RPMI8226 (cell line): Measurements from ENCODE around the gene HSD17B2.
"Not testable (repeated sequence)": the region's sequence is repeated elsewhere in the genome, so short reads cannot be mapped to it uniquely, and the experiment has no call there.

Experiments
- DNase-seq: peaks from one replicate; pipeline ENCODE4 v3.0.0-alpha.2; 2015

The HSD17B2 gene, protein sequence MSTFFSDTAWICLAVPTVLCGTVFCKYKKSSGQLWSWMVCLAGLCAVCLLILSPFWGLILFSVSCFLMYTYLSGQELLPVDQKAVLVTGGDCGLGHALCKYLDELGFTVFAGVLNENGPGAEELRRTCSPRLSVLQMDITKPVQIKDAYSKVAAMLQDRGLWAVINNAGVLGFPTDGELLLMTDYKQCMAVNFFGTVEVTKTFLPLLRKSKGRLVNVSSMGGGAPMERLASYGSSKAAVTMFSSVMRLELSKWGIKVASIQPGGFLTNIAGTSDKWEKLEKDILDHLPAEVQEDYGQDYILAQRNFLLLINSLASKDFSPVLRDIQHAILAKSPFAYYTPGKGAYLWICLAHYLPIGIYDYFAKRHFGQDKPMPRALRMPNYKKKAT

DNA sequence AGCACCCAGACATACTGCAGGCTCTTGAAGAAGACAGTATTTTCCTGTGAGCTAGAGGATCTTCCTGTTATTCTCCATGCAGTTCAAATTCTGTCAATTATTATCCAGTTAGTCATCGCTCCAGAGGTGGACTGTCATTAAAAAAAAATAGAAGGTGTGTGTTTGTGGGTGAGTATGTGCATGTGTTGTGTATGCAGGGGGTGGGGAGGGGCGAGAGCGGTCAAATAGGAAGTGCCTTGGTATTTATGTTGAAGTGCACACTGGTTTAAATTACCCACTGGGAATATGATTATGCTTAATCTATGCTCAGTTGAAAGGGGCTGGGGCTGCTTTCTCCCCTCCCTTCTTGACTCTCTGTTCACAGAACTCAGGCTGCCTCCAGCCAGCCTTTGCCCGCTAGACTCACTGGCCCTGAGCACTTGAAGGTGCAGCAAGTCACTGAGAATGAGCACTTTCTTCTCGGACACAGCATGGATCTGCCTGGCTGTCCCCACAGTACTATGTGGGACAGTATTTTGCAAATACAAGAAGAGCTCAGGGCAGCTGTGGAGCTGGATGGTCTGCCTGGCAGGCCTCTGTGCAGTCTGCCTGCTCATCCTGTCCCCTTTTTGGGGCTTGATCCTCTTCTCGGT is at the start of gene HSD17B2:
Gene HSD17B2 (plus strand): TSS at position 273 of the 632 bp plus-strand sequence. CDS start 172 bp downstream, at position 445.
- DNase-seq: no peak

DNA sequence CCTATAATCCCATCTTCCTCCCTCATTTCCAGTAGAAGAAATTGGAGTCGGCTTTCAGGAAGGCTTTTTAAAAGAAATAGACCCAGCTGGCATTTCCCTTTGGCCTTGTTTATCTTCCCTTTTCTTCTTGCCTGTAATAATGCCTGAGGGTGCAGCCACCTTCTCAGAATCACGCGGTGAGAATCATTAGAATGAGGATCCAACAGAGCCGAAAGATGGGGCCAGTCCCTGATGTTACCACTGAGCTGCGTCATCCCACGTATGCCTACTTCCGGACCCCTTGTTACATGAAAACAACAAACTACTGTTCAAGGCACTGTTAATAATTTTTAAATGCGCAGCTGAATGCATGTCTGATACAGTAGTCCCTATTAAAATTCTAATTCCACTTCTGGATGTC is 47.9 kb upstream of the HSD17B2 start:
- no peak for DNase-seq

DNA sequence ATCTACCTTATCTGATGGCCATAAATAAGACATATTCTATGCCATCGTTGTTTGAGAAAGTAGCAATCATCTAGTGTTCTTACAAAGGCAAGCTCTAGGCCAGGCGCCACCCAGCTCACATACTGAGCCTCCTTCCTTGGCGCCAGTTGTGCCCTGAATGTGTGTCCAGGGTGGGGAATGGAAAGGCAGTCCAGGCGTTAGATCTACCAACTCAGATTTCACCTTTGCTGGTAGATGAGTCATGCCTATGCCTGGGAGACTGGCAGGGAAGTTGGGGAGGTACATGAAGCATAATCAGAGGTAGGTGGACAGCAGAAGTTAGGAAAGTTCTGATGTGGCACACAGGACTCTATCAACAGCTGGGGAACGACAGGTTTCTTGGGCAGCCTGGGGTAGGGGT is 47.3 kb upstream of the HSD17B2 start:
- DNase-seq: no peak

- DNase-seq: no peak
These were observed 42.2 kb upstream of the HSD17B2 start for GRCh38 chr16:81992859-81993258.

- peak; percentile 9 for DNase-seq
These were observed 40.6 kb upstream of the HSD17B2 start for GRCh38 chr16:81994485-81994884.

- DNase-seq: no peak
These were observed 39.4 kb upstream of the HSD17B2 start for GRCh38 chr16:81995651-81996050.

DNA sequence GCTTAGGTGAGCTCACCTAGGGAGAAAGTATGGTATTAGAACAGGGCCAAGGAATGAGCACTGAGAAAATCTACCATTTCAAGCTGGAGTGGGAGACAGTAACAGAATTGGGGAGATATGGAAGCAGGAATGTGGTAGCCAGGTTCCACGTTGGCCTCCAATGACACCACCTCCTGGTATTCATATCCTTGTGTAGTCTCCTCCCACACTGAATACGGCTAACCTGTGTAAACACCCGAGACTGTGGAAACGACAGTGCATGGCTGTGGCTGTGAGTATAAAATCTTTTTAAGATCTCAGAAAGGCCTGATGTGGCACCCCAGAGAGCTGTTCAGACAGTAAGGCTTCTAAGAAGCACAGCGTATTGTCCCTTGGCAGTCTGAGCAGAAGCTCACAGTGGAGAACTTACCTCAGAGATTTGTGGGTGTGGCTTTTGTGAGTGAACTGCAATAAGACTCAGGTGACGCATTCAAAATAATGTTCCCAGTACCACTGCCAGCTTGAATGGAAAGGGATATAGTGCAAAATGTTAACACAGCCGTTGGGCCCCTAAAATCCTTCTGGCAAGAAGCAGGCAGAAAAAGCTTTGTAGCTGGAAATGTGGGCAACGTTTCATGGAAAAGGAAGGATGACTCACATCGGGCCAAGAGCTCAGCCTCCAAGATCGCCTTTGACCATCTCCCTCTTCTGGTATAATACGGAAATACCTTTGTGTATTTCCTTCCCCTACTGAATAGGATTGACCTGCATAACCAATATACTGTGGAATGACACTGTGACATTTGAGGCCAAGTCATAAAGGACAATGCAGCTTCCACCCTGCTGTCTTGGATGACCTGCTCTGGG is 38.2 kb upstream of the HSD17B2 start:
- DNase-seq: no peak

DNA sequence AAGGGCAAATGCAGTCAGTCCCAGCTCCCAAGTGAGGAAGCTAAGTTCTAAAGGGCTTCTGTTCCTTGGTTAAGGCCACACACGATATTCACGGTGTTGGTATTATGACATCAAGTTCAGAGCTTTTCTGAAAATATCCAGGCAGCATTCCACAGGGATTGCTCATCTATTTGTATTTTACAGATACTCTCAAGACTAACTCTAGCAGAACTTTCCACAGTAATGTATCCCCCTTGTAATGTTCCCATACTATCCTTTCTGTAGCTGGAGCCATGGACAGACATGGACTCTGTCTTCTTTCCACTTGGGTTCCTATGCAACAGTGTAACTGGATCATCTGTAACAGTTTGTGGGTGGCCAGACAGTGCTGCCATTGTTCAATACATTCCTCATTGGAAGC is 37.3 kb upstream of the HSD17B2 start:
- no peak for DNase-seq

DNA sequence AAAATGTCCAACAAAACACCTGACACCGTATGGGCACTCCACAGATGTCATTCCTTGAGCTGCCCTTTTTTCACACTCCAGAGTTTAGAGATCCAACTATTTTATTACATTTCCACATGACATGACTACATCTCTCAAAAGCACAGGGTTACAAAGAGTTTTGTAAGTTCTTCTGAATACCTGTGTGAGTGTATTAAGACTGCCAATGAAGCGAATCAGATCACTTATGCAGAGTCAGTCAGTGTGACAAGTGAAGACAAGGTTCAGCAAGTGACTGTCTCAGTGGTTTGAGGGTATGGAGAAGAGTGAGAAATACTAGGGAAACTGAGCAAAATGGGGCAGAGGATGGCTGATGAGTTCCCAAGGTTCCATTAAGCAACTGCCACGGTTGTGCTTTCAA is 32.2 kb upstream of the HSD17B2 start:
- DNase-seq: no peak

GRCh38 chr16:82004601-82005000 is 30.5 kb upstream of the HSD17B2 start:
- DNase-seq: no peak

GRCh38 chr16:82005027-82005830 is 29.8 kb upstream of the HSD17B2 start:
- DNase-seq: no peak

GRCh38 chr16:82006036-82006435 is 29.0 kb upstream of the HSD17B2 start:
- no peak for DNase-seq

- DNase-seq: no peak
These were observed 27.9 kb upstream of the HSD17B2 start for GRCh38 chr16:82007189-82007588.

DNA sequence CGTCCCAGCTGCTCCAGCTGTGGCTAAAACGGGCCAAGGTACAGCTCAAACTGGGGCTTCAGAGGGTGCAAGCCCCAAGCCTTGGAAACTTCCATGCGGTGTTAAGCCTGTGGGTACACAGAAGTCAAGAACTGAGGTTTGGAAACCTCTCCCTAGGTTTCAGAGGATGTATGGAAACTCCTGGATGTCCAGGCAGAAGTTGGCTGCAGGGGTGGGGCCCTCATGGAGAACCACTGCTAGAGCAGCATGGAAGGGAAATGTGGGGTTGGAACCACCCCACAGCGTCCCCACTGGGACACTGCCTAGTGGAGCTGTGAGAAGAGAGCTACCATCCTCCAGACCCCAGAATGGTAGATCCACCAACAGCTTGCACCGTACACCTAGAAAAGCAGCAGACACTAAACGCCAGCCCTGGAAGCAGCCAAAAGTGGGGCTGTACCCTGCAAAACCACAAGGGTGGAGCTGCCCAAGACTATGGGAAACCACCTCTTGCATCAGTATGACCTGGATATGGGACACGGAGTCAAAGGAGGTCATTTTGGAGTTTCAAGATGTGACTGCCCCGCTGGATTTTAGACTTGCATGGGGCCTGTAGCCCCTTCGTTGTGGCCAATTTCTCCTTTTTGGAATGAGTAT is 26.0 kb upstream of the HSD17B2 start:
- DNase-seq: no peak

DNA sequence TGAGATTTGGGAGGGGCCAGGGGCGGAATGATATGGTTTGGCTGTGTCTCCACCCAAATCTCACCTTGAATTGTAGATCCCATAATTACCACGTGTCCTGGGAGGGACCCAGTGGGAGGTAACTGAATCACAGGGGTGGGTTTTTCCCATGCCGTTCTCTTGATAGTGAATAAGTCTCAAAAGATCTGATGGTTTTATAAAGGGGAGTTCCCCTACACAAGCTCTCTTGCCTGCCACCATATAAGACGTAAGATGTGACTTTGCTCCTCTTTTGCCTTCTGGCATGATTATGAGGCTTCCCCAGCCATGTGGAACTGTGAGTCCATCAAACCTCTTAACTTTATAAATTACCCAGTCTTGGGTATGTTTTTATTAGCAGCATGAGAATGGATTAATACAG is 25.3 kb upstream of the HSD17B2 start:
- DNase-seq: not testable (repeated sequence)

- no peak for DNase-seq
These were observed 24.4 kb upstream of the HSD17B2 start for GRCh38 chr16:82010649-82011048.

DNA sequence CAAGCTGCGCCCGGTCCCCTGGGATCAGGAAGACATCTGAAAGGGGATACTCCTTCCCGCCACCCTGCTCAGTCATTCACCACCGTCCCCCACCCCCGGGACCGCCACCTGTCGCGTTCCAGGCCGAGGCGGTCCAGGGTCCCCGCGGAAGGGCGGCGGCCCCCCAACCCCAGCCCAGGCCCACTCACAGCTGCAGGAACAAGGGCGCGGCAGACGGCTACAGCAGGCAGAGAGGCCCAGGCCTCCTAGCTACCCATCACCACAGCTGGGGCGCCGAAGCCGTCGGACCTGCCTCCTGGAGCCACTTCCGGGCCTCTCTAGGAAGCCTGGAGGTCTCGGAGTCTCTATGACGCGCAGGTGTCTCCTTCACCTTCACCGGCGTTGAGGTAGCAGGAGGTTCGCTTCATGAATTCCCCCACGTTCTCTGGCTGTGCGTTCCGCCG is 23.8 kb upstream of the HSD17B2 start, which contains the start of gene SDR42E1:
Gene SDR42E1 (minus strand): TSS at position 272 of the 443 bp plus-strand sequence. CDS start 10,612 bp downstream, outside the sequence.
- peak; percentile 84 for DNase-seq

DNA sequence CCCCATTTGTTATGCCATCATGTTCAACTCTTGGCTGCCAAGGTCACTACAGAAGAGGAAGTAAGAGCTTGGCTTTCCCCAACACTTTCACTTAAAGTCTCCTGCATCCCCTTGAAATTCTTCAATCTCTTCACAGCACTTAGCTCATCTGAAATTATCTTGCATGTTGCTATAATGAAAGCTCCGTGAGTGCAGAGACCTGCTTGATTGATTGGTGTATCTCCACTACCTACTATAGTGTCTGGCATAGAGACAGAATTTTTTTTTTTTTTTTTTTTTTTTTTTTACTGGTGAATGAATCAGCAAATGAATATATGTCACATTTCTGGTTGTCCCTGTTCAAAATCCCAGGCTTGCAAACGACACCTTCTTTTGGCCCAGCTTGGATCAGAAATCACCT is 21.9 kb upstream of the HSD17B2 start:
- DNase-seq: peak; percentile 17

- peak; percentile 53 for DNase-seq
These were observed 18.8 kb upstream of the HSD17B2 start for GRCh38 chr16:82016263-82016662.

- DNase-seq: no peak
These were observed 18.1 kb upstream of the HSD17B2 start for GRCh38 chr16:82016964-82017363.

DNA sequence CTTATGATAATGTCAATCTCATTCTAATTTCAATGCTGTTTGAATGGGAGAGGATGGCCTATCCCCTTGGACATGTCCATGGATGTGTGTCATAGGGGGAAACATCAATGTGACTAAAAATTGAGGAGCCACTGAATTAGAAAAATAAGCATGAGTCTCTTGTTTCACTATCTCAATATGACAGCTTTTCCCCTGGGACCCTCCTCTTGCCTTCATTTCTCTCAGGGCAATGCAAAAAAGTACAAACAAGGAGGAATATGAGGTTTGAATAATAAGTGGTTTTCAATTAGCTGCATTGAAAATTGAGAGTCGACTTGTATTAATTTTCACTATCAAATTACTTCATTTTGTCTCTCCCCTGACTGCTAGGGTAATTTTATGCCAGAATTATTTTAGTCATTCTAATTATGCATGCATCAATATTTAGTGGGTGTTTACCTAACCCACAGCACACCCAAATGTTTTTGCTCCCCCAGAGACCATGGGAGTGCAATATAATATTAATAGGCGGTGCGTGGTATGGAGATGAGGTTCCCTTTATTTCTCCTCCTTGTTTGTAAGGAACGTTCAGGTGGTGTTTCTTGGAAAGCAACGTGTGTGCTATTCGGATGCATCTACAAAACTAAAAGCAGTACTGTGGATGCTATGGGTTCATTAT is 17.0 kb upstream of the HSD17B2 start:
- DNase-seq: no peak
